Choroid plexus epithelial cell (primary cell): ENCODE data around the gene ETS1.

ENCODE experiments used
- DNase-seq: peaks from one replicate; pipeline ENCODE4 v3.0.0-alpha.2; 2010; ENCODE audit warnings: low read depth
- H3K4me3 ChIP-seq: 2 replicates; pipeline ENCODE4 v1.5.1; 2011; ENCODE audit warnings: low read depth, mild to moderate bottlenecking, control low read depth, low read length, moderate library complexity
- TF ChIP-seq, protein P1 (sequence below): conservative IDR thresholded peaks from 2 replicates; pipeline ENCODE4 v1.5.1; 2011; ENCODE audit warnings: low read depth, mild to moderate bottlenecking, control low read depth, inconsistent platforms, low read length, moderate library complexity

ETS1 gene

DNA sequence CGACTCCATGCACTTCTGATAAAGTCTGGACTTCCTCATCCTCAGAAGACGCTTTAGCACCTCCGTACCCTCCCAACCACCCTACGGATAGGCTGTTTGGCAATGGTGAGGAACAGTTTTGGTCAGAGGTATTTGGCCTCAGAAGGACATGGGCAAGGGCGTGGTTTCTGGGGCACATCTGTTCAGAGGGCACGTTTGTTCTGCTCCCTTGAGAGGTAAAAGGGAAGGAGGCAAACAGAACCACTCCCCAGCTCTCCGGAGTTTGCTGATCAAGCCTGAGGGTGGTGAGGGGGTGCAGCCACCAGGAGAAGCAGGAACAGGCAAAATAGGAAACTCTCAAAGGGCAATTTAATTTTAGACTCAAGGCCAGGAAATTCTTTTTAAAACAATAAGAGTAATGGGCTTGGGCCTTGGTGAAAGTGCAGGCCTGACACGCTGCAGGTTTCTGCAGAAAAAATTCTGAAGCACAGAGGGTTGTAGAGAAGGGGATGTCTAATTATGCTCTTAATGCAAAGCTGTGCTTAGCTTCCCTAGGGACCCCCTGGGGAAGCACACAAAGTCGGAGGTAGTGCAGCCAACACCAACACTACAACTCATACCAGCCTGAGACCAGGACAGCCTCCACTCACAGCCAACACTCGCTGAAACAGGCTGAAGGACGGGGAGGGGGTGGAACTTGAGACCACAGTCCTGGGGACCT is 23.3 kb downstream of the ETS1 start:
- no peak overlapping the region for H3K4me3 ChIP-seq
- DNase-seq, result no peak
- TF ChIP-seq, protein P1, sequence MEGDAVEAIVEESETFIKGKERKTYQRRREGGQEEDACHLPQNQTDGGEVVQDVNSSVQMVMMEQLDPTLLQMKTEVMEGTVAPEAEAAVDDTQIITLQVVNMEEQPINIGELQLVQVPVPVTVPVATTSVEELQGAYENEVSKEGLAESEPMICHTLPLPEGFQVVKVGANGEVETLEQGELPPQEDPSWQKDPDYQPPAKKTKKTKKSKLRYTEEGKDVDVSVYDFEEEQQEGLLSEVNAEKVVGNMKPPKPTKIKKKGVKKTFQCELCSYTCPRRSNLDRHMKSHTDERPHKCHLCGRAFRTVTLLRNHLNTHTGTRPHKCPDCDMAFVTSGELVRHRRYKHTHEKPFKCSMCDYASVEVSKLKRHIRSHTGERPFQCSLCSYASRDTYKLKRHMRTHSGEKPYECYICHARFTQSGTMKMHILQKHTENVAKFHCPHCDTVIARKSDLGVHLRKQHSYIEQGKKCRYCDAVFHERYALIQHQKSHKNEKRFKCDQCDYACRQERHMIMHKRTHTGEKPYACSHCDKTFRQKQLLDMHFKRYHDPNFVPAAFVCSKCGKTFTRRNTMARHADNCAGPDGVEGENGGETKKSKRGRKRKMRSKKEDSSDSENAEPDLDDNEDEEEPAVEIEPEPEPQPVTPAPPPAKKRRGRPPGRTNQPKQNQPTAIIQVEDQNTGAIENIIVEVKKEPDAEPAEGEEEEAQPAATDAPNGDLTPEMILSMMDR, result no peak

DNA sequence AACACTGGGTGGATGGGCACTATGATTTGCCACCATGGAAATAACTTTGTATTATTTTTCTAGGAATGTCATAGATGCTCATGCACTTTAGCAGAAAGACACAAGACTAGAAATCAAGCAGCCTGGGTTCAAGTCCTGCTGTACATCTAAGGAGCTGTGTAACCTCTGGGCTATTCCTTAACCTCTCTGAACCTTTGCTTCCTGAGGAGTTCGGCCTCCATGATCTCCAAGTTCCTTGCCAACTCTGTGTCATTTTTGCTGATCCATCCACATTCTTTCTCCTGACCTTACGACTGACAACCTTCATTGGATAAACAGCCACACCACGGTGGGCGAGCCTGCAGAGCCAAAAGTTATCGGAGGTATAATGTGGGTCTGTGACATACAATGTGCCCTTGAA is 24.1 kb downstream of the ETS1 start:
- H3K4me3 ChIP-seq, result no peak overlapping the region
- no peak for DNase-seq
- TF ChIP-seq, protein P1, result no peak

DNA sequence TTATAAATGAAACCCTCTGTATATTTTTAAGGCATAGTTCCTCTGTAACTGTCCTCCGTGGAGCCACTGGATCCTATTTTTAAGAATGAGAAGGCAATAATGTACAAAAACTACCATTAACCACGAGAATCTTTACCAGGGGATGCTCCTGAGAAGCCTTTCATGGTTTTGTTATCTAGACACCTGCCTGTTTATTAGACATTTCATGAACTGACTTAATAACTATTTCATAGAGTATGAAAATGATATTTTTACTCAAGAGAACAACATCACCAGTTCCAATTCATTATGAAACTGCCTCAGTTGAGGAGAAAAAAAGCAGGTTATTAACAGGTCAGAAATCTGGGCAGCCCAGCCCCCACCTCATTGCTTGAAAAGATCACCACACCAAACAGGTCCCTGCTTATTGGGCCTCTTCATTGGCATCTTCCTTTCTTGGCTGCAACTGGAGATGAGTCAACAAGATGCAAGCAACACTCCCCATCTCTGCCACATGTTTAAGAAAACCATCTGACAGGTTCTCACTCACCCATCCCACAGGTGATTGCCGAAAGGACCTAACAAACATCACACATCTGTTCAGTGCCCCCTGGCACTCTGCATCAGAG is 27.8 kb downstream of the ETS1 start:
- DNase-seq, result no peak
- H3K4me3 ChIP-seq, result no peak overlapping the region
- TF ChIP-seq, protein P1, result no peak

DNA sequence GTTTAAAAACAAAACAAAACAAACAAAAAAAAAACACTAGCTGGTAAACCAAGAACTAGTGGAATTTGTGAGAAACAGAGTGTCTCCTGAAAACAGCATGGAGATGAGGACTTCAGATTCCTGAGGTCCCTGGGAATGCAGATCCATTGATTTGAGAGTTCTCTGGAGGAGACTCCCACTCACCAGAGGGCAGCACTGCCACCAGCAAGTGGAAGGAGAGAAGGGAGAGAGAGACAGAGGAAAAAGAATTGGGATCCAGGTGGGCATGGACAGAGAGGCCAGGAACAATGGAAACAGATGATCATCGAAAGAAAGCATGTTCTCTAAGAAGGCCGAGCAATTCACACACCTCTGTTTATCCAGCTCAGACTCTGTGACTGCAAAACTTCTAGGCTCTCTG is 31.8 kb downstream of the ETS1 start:
- DNase-seq, result peak; percentile 54
- no peak overlapping the region for H3K4me3 ChIP-seq
- TF ChIP-seq, protein P1, result peak; percentile 73

DNA sequence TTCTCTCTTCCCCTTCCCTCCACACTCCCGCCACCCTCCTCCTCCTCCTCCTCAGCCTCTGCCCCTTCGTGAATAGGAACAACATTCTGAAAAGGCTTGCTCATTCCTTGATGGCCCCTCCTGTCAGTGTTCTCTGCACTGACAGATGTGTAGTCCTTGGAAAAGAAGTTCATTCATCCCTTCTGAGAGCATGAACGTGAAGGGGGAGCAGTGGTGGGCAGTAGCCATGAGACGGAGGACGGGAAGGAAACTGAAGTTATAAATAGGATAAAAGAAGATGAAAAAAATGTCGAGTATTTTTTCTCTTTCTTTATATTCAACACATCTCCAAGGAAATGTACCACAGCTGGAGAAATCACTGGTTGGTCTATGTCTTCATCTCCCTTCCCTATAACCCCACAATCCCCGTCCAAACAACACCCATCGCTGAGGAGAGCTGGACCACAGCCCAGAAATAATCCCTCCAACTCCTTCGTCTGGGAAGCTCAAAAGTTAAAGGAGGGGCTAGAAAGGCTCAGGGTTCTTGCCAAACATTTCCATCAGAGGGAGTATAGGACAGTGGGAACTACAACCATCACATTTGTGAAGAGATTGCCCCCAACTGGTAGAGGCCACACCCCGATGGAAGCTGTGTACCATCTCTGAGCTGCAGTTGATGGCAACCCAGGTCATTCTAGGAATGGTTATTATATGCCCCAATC is 33.5 kb downstream of the ETS1 start:
- no peak overlapping the region for H3K4me3 ChIP-seq
- TF ChIP-seq, protein P1, result peak; percentile 45
- peak; percentile 50 for DNase-seq

DNA sequence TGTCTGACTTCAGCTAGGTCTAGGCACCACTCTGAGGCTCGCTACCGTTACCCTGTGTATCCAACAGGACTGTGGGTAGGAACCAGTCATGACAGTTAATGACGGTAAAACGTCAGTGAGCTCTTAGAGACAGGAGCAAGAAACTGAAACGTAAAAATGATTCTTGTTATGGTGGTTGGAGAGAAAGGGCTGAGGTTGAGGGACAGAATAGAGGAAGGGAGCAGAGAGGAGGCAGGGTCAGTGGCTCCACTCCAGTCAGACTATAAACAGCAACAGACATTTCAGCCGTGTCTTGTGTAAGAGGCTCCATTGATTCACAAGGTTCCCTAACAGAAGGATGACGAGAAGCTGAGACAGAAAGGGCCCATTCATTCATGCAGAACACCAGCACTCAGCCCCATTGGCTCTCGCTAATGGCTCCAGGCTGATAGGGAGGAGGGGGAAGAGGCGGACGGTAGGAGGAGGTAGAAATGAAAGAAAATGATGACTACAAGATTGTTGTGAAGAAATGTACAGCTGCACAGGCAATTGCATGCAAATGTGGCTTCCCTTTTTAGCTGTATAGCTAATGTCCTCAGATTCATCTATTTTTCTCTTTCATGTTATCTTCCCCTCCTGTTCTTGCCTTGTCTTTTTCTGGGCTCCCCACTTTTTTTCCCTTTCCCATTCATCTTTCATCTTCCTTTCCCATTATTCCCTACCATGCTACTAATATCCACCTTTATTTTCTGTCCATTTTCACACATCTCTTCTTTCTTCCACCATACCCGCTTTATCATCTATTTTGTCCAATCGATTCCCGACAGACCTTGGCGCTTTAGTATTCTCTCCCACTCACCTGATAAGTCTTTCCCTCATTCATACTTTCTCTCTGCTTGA is 34.3 kb downstream of the ETS1 start:
- no peak for DNase-seq
- no peak overlapping the region for H3K4me3 ChIP-seq
- TF ChIP-seq, protein P1, result no peak
